MCF 10A (cell line): ENCODE data around the gene MAP2K7. TPM values are rescaled to one million over a fixed set of nuclear protein-coding genes. Genes with fewer than 3 reads are reported as not detected.
A peak's percentile ranks its signal among the peaks of the same experiment; 100 is the strongest.
"Not testable (repeated sequence)": the region's sequence is repeated elsewhere in the genome, so short reads cannot be mapped to it uniquely, and the experiment has no call there.

Source experiments
- BruUV-seq: library from RNA; stranded (reverse); fragments of 400-500 nt; replicated peaks from 2 replicates; lab custom pipeline; 2021; lab: Mats Ljungman, UMichigan
- CTCF ChIA-PET: fragments of 300-600 bp; sonication (Branson Sonifier 250); formaldehyde crosslinking; extraction: SDS; loops from one replicate; lab custom pipeline; 2021; ENCODE audit warnings: antibody characterized with exemption, inconsistent platforms; lab: Yijun Ruan, JAX
- POLR2A ChIA-PET: fragments of 300-600, 350-650 bp; sonication (Branson Sonifier 250); formaldehyde crosslinking; extraction: SDS; loops from one replicate; lab custom pipeline; 2020; ENCODE audit warnings: antibody characterized with exemption, inconsistent platforms; lab: Yijun Ruan, JAX
- DNase-seq: peaks from one replicate; pipeline ENCODE4 v3.0.0-alpha.2; 2018; ENCODE audit not compliant: unreplicated experiment
- H3K27ac Mint-ChIP-seq: one replicate; pipeline ENCODE4 v1.8.0; 2022; ENCODE audit warnings: mild to moderate bottlenecking, low read depth, mixed read lengths; ENCODE audit not compliant: unreplicated experiment
- H3K27me3 Mint-ChIP-seq: one replicate; pipeline ENCODE4 v1.8.0; 2022; ENCODE audit warnings: mixed read lengths; ENCODE audit not compliant: insufficient read depth, unreplicated experiment
- H3K36me3 Mint-ChIP-seq: one replicate; pipeline ENCODE4 v1.8.0; 2022; ENCODE audit warnings: mild to moderate bottlenecking, moderate library complexity, mixed read lengths; ENCODE audit not compliant: insufficient read depth, unreplicated experiment
- H3K4me1 Mint-ChIP-seq: one replicate; pipeline ENCODE4 v1.8.0; 2022; ENCODE audit warnings: mixed read lengths; ENCODE audit not compliant: insufficient read depth, unreplicated experiment
- H3K4me3 Mint-ChIP-seq: one replicate; pipeline ENCODE4 v1.8.0; 2022; ENCODE audit warnings: mild to moderate bottlenecking, moderate library complexity, mixed read lengths; ENCODE audit not compliant: unreplicated experiment
- H3K9me3 Mint-ChIP-seq: one replicate; pipeline ENCODE4 v1.8.0; 2022; ENCODE audit warnings: mixed read lengths; ENCODE audit not compliant: unreplicated experiment
- CTCF ChIP-seq: fragments of 200-600 bp; IDR thresholded peaks from one replicate; pipeline ENCODE4 v1.8.0; 2022; ENCODE audit warnings: antibody characterized with exemption, mild to moderate bottlenecking; ENCODE audit not compliant: unreplicated experiment
- intact Hi-C: fragments of 100-400 bp; cut with micrococcal nuclease; formaldehyde crosslinking; loops from 2 replicates; pipeline ENCODE4 v1.14.1; 2022
- total RNA-seq: library from RNA; stranded (reverse); gene quantifications from 2 replicates; pipeline ENCODE4 v1.2.3, GENCODE V29; 2022

MAP2K7 gene
- total RNA-seq, 1 experiment from 2014 or later = 36.3 TPM

- Mint-ChIP-seq H3K9me3 (no peaks in the 10 kb centered on the region), H3K27ac (no peak overlapping the region), H3K4me3 (peak overlapping the region; percentile 68), H3K27me3 (no peaks in the 10 kb centered on the region), H3K36me3 (peaks cover 34% of the 10 kb centered on the region), H3K4me1 (peaks cover 15% of the 10 kb centered on the region)
- CTCF ChIA-PET = interaction anchor here (0.6 to 1.7 kb wide), 7 partner anchors 11 to 1941 kb away, joined by 3 to 6 read pairs (median 3); no protein-coding TSS in a partner anchor
- intact Hi-C loops = no loop called here
- POLR2A ChIA-PET = interaction anchor here (0.6 to 3.7 kb wide), 7 partner anchors 12 to 1845 kb away, joined by 3 to 20 read pairs (median 4); partner anchors contain the start of genes MAP2K7 and TIMM44
- TF ChIP-seq CTCF = no peak
- no peak for DNase-seq
- BruUV-seq = no TSS peak
Measured at GRCh38 chr19:7916955-7917266, 13.2 kb downstream of the MAP2K7 start.

GRCh38 chr19:7917267-7918061, 13.8 kb downstream of the MAP2K7 start:
- no peaks in the 10 kb centered on the region for H3K27me3 Mint-ChIP-seq
- H3K36me3 Mint-ChIP-seq = peaks cover 30% of the 10 kb centered on the region
- H3K4me3 Mint-ChIP-seq = peak overlapping the region; percentile 68
- H3K4me1 Mint-ChIP-seq = peaks cover 19% of the 10 kb centered on the region
- H3K9me3 Mint-ChIP-seq = no peaks in the 10 kb centered on the region
- DNase-seq = no peak
- CTCF ChIA-PET = interaction anchor here (0.6 to 1.7 kb wide), 7 partner anchors 12 to 1941 kb away, joined by 3 to 6 read pairs (median 3); no protein-coding TSS in a partner anchor
- intact Hi-C loops = no loop called here
- no peak for TF ChIP-seq CTCF
- BruUV-seq = no TSS peak
- H3K27ac Mint-ChIP-seq = no peak overlapping the region
- POLR2A ChIA-PET = interaction anchor here (0.6 to 3.7 kb wide), 9 partner anchors 9 to 1845 kb away, joined by 3 to 20 read pairs (median 4); partner anchors contain the start of genes MAP2K7 and TIMM44

GRCh38 chr19:7918062-7918614, 14.5 kb downstream of the MAP2K7 start:
- not testable (repeated sequence) for BruUV-seq, H3K27ac Mint-ChIP-seq

GRCh38 chr19:7918615-7919421, 15.1 kb downstream of the MAP2K7 start:
- intact Hi-C loops = no loop called here
- CTCF ChIA-PET = interaction anchor here (0.5 to 2.6 kb wide), 3 partner anchors 10 to 241 kb away, joined by 3 to 7 read pairs (median 3); no protein-coding TSS in a partner anchor
- peaks cover 27% of the 10 kb centered on the region for H3K36me3 Mint-ChIP-seq
- H3K4me1 Mint-ChIP-seq = peaks cover 19% of the 10 kb centered on the region
- TF ChIP-seq CTCF = no peak
- no peaks in the 10 kb centered on the region for H3K9me3 Mint-ChIP-seq
- no peak overlapping the region for H3K27ac Mint-ChIP-seq
- H3K27me3 Mint-ChIP-seq = no peaks in the 10 kb centered on the region
- H3K4me3 Mint-ChIP-seq = no peak overlapping the region
- no TSS peak for BruUV-seq
- POLR2A ChIA-PET = interaction anchor here (0.5 to 3.7 kb wide), 6 partner anchors 10 to 849 kb away, joined by 3 to 61 read pairs (median 12); partner anchors contain the start of genes MAP2K7 and ZNF557
- no peak for DNase-seq

More at GRCh38 chr19:7918062-7918614, 14.5 kb downstream of the MAP2K7 start:
- H3K4me3 Mint-ChIP-seq, H3K9me3 Mint-ChIP-seq, intact Hi-C loops, DNase-seq, H3K27me3 Mint-ChIP-seq: not testable (repeated sequence)
- ChIA-PET POLR2A (interaction anchor here (0.6 to 3.7 kb wide), 4 partner anchors 10 to 214 kb away, joined by 3 to 20 read pairs (median 4); partner anchors contain the start of gene MAP2K7), CTCF (interaction anchor here (1.1 to 1.7 kb wide), 2 partner anchors 12 to 48 kb away, joined by 3 to 6 read pairs; no protein-coding TSS in a partner anchor)
- peaks cover 29% of the 10 kb centered on the region for H3K36me3 Mint-ChIP-seq
- H3K4me1 Mint-ChIP-seq = peaks cover 19% of the 10 kb centered on the region
